ENCODE results near the gene U2AF2. TPM values are rescaled to one million over a fixed set of nuclear protein-coding genes. Genes with fewer than 3 reads are reported as not detected.

Gene U2AF2
- total and polyA plus RNA-seq, 2 of the 8 experiments (the other 6 are each of a cell fraction or from before 2014, with no cell fraction given), result 162 to 252 TPM

DNA sequence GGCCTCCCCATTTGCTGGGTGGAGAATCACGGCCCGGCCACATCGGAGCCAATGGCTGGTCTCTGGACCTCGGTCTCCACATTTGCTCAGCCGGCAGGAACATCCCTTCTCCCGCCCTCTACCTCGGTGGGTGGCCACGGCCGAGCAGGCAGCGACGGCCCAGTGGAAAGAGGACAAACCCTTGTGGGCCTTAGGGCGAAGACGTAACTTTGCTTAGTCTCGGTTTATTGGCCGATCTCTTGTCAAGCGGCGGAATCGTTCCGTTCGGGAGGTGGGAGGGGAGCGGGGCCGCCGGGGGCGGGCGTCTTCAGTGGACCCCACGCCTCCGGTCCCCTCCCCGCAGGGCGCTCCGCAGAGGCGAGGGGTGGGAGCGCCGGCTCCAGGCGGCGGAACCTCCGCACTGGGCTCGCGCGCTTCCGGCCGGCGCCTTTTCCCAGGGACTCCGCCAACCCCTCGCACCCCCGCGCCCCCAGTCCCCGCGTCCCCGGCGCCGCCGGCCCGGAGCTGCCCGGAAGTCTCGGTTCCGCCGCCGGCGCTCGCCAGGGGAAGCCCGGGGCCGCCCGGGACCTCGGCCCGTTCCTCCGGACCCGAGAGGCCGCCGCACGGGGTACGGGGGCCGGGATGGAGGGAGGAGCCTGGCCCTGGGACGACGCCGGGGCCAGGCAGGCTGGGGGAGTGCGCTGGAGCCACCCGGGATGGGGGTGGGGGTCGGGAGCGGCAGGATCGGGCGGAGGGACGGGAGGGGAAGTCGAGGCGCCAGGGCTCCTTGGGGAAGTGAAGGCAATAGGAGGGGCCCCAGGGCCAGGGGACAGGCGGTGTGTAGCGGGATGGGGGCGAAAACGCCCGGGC lies 14.0 kb upstream of the U2AF2 start, which contains the start of gene ZNF580 (continued):
- no peak for TF ChIP-seq RXRA (IDR thresholded peaks at IDR 0.05; ENCODE audit: insufficient read depth, low read depth, low read length)
- no peak for TF ChIP-seq EP300 (IDR thresholded peaks at IDR 0.05; ENCODE audit: borderline replicate concordance in 1 of 2, low read depth in 2 of 2, low read length in 2 of 2)
- no peak; the same call in 1 of the 2 replicates for TF ChIP-seq TBP (IDR thresholded peaks at IDR 0.05; ENCODE audit: low read depth, low read length)
- TF ChIP-seq TEAD4 (IDR thresholded peaks at IDR 0.05; ENCODE audit: low read depth, low read length), result no peak
- TF ChIP-seq POU5F1 (IDR thresholded peaks at IDR 0.05; ENCODE audit: low read depth, low read length), result no peak
- TF ChIP-seq, protein P1, sequence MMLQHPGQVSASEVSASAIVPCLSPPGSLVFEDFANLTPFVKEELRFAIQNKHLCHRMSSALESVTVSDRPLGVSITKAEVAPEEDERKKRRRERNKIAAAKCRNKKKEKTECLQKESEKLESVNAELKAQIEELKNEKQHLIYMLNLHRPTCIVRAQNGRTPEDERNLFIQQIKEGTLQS (IDR thresholded peaks at IDR 0.05; ENCODE audit: insufficient read depth, low read depth, low read length), result no peak
- TF ChIP-seq CEBPB (IDR thresholded peaks at IDR 0.05; ENCODE audit: low read depth, low read length), result no peak
- no peak for TF ChIP-seq NRF1 (IDR thresholded peaks at IDR 0.05; ENCODE audit: low read depth, low read length)
- TF ChIP-seq SP1 (IDR thresholded peaks at IDR 0.05; ENCODE audit: low read depth, low read length), result no peak
- TF ChIP-seq KDM5A (IDR thresholded peaks at IDR 0.05; ENCODE audit: low read length), result no peak; the same call in 1 of the 2 replicates
- no peak for TF ChIP-seq HDAC6 (IDR thresholded peaks at IDR 0.05; ENCODE audit: low read depth, low read length)
- no peak for TF ChIP-seq SIRT6 (IDR thresholded peaks at IDR 0.05; ENCODE audit: low read length)
- TF ChIP-seq MAFK (IDR thresholded peaks at IDR 0.05; ENCODE audit: low read depth, low read length), result no peak
- no peak for TF ChIP-seq SIX5 (IDR thresholded peaks at IDR 0.05; ENCODE audit: low read depth, low read length)
- TF ChIP-seq BACH1 (IDR thresholded peaks at IDR 0.05; ENCODE audit: low read length), result peak; percentile 27
- TF ChIP-seq POLR2AphosphoS5 (IDR thresholded peaks at IDR 0.05; ENCODE audit: low read depth, low read length), result no peak
- TF ChIP-seq RFX5 (IDR thresholded peaks at IDR 0.05; ENCODE audit: borderline replicate concordance, low read depth, low read length), result no peak
- no peak; the same call in 1 of the 2 replicates for TF ChIP-seq CREB1 (IDR thresholded peaks at IDR 0.05)
- TF ChIP-seq SRF (IDR thresholded peaks at IDR 0.05; ENCODE audit: low read depth, low read length), result no peak
- no peak for TF ChIP-seq HDAC2 (IDR thresholded peaks at IDR 0.05; ENCODE audit: borderline replicate concordance in 1 of 2, low read depth in 2 of 2, low read length in 2 of 2)
- peak; percentile 56 for TF ChIP-seq KDM4A (IDR thresholded peaks at IDR 0.05; ENCODE audit: low read depth, low read length, severe bottlenecking)
- no peak for TF ChIP-seq FOSL1 (IDR thresholded peaks at IDR 0.05; ENCODE audit: insufficient read depth, low read depth, low read length)
- peak; percentile 5; the same call in 1 of the 2 replicates for TF ChIP-seq YY1 (IDR thresholded peaks at IDR 0.05; ENCODE audit: low read depth, low read length)
- no peak for TF ChIP-seq EZH2 (IDR thresholded peaks at IDR 0.05; ENCODE audit: low read depth, low read length, severe bottlenecking)

All from H1 (cell line).